NCI-H2227 treated with DMSO at 0.1 percent for 48 hours (cell line): ENCODE measurements around the gene YIPF3.
"Not testable (repeated sequence)": the region's sequence is repeated elsewhere in the genome, so short reads cannot be mapped to it uniquely, and the experiment has no call there.

Source experiments
- DNase-seq: peaks from one replicate; lab custom pipeline; 2025; lab: John Stamatoyannopoulos, UW

YIPF3 gene

GRCh38 chr6:43516697-43517504 lies at the start of gene YIPF3, which contains the start of gene POLR1C:
YIPF3 (minus strand) TSS chr6:43516926; CDS start chr6:43516807, 119 bp downstream.
POLR1C (plus strand) TSS chr6:43517089; CDS start chr6:43517110, 21 bp downstream.
- DNase-seq, result peak; percentile 93

GRCh38 chr6:43559328-43559727 lies 42.6 kb upstream of the YIPF3 start:
- DNase-seq, result no peak

- DNase-seq, result not testable (repeated sequence)
Measured at GRCh38 chr6:43557620-43558019, 40.9 kb upstream of the YIPF3 start.

- no peak for DNase-seq
Measured at GRCh38 chr6:43547222-43547621, 30.5 kb upstream of the YIPF3 start.

GRCh38 chr6:43544461-43544860 lies 27.7 kb upstream of the YIPF3 start:
- no peak for DNase-seq

- DNase-seq, result no peak
Measured at GRCh38 chr6:43541774-43542471, 25.2 kb upstream of the YIPF3 start.

- no peak for DNase-seq
Measured at GRCh38 chr6:43540507-43540906, 23.8 kb upstream of the YIPF3 start.

GRCh38 chr6:43539409-43539808 lies 22.7 kb upstream of the YIPF3 start:
- DNase-seq, result not testable (repeated sequence)

- DNase-seq, result not testable (repeated sequence)
Measured at GRCh38 chr6:43538986-43539385, 22.3 kb upstream of the YIPF3 start.

- DNase-seq, result no peak
Measured at GRCh38 chr6:43532201-43532600, 15.5 kb upstream of the YIPF3 start.

- DNase-seq, result no peak
Measured at GRCh38 chr6:43524483-43524961, 7.8 kb upstream of the YIPF3 start.

GRCh38 chr6:43523284-43523683 lies 6.6 kb upstream of the YIPF3 start:
- DNase-seq, result no peak

GRCh38 chr6:43522547-43523261 lies 6.0 kb upstream of the YIPF3 start:
- DNase-seq, result no peak

- no peak for DNase-seq
Measured at GRCh38 chr6:43521836-43522235, 5.1 kb upstream of the YIPF3 start.

GRCh38 chr6:43520097-43520496 lies 3.4 kb upstream of the YIPF3 start:
- DNase-seq, result no peak

- DNase-seq, result no peak
Measured at GRCh38 chr6:43517505-43518357, 1.0 kb upstream of the YIPF3 start.

GRCh38 chr6:43516367-43516696 lies 394 bp downstream of the YIPF3 start:
- DNase-seq, result no peak

GRCh38 chr6:43515808-43516207 lies 918 bp downstream of the YIPF3 start:
- DNase-seq, result no peak

- no peak for DNase-seq
Measured at GRCh38 chr6:43511824-43512415, 4.8 kb downstream of the YIPF3 start.

- DNase-seq, result no peak
Measured at GRCh38 chr6:43510827-43511163, 5.9 kb downstream of the YIPF3 start.
